KMS-11 (cell line): ENCODE data around the gene FXYD5.

Source experiments
- H2AFZ ChIP-seq: fragments of 200-600 bp; sonication (generic); 2 replicates; pipeline ENCODE4 v1.6.1; 2016; ENCODE audit warnings: antibody characterized with exemption, mixed run types, low read depth
- H3K27ac ChIP-seq: fragments of 200-600 bp; sonication (generic); 2 replicates; pipeline ENCODE4 v1.6.1; 2016; ENCODE audit warnings: mild to moderate bottlenecking, mixed run types
- H3K27me3 ChIP-seq: fragments of 200-600 bp; sonication (generic); 2 replicates; pipeline ENCODE4 v1.6.1; 2017; ENCODE audit warnings: mild to moderate bottlenecking, low read depth, mixed run types, moderate library complexity; ENCODE audit not compliant: insufficient read depth
- H3K36me3 ChIP-seq: fragments of 200-600 bp; sonication (generic); 2 replicates; pipeline ENCODE4 v1.6.1; 2017; ENCODE audit warnings: mild to moderate bottlenecking, mixed run types; ENCODE audit not compliant: insufficient read depth
- H3K4me1 ChIP-seq: fragments of 200-600 bp; sonication (generic); 2 replicates; pipeline ENCODE4 v1.6.1; 2016; ENCODE audit warnings: mild to moderate bottlenecking, low read depth, mixed run types; ENCODE audit not compliant: poor library complexity, severe bottlenecking
- H3K4me2 ChIP-seq: fragments of 200-600 bp; sonication (generic); 2 replicates; pipeline ENCODE4 v1.7.0; 2016; ENCODE audit warnings: mild to moderate bottlenecking, mixed run types
- H3K4me3 ChIP-seq: fragments of 200-600 bp; sonication (generic); IDR thresholded peaks from 2 replicates; pipeline ENCODE4 v1.6.1; 2017; ENCODE audit warnings: low read depth, low read length, mixed read lengths; ENCODE audit not compliant: insufficient read depth
- H3K79me2 ChIP-seq: fragments of 200-600 bp; sonication (generic); 2 replicates; pipeline ENCODE4 v1.6.1; 2016; ENCODE audit warnings: low read depth, mixed run types; ENCODE audit not compliant: insufficient read depth
- H3K9ac ChIP-seq: fragments of 200-600 bp; sonication (generic); 2 replicates; pipeline ENCODE4 v1.6.1; 2016; ENCODE audit warnings: mild to moderate bottlenecking, mixed run types
- H4K20me1 ChIP-seq: fragments of 200-600 bp; sonication (generic); 2 replicates; pipeline ENCODE4 v1.6.1; 2016; ENCODE audit warnings: mild to moderate bottlenecking, mixed run types; ENCODE audit not compliant: insufficient read depth
- TF ChIP-seq, protein P1 (sequence below): fragments of 200-600 bp; sonication (generic); conservative IDR thresholded peaks from 2 replicates; pipeline ENCODE4 v1.6.1; 2017; ENCODE audit warnings: low read depth, mild to moderate bottlenecking, antibody characterized with exemption, low read length, moderate library complexity, mixed read lengths

Gene FXYD5

DNA sequence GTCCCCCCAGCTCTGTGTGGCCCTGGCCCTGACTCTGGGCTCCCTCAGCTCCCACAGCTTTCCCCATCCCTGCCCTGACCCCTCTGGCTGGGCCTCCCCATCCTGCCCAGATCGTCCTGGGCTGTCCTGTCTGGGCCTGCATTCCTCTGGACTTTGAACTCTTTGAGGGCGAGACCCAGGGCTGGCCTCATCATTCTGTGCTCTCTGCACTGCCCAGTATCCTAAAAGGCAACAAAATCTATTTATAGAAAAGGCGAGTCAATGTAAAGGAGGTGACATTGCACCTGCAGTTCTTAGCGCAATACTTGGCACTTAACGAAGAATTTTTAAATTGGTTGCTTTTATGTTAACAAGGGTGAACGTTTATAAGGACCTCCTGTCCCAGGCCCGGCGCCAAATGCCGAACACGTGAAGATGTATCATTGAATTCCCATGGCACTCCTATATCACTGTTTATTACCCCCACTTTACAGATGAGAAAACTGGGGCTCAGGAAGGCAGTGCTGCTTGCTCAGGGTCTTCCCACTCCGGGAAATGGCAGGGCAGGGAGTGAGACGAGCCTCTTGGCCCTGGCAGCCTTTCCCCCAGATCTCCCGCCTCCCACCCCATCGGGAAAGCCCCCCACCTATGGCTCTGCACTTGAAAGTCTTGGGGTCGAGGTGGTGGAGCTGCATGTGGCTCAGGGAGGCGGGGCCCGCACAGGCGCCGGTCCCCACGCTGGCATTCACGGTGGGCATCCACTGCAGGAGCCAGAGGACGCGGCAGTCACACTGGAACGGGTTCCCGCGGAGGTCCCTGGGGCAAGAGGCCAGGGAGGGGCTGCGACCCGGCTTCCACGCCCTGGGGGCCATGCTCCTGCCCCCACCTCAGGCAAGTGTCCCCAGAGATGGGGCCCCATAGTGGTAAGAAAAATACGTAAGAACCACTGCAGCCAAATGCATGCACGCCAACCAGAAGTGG is 23.5 kb upstream of the FXYD5 start:
- H3K9ac ChIP-seq, result no peak overlapping the region
- no peak overlapping the region for H3K4me2 ChIP-seq
- H3K27ac ChIP-seq, result no peak overlapping the region
- TF ChIP-seq, protein P1, sequence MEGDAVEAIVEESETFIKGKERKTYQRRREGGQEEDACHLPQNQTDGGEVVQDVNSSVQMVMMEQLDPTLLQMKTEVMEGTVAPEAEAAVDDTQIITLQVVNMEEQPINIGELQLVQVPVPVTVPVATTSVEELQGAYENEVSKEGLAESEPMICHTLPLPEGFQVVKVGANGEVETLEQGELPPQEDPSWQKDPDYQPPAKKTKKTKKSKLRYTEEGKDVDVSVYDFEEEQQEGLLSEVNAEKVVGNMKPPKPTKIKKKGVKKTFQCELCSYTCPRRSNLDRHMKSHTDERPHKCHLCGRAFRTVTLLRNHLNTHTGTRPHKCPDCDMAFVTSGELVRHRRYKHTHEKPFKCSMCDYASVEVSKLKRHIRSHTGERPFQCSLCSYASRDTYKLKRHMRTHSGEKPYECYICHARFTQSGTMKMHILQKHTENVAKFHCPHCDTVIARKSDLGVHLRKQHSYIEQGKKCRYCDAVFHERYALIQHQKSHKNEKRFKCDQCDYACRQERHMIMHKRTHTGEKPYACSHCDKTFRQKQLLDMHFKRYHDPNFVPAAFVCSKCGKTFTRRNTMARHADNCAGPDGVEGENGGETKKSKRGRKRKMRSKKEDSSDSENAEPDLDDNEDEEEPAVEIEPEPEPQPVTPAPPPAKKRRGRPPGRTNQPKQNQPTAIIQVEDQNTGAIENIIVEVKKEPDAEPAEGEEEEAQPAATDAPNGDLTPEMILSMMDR, result no peak
- no peaks in the 10 kb centered on the region for H3K4me1 ChIP-seq
- H3K36me3 ChIP-seq, result no peaks in the 10 kb centered on the region
- H3K27me3 ChIP-seq, result peaks cover 46% of the 10 kb centered on the region
- no peak overlapping the region for H3K4me3 ChIP-seq
- no peaks in the 10 kb centered on the region for H3K79me2 ChIP-seq
- no peak overlapping the region for H2AFZ ChIP-seq
- no peaks in the 10 kb centered on the region for H4K20me1 ChIP-seq

- Histone ChIP-seq H3K27me3 (peaks cover 42% of the 10 kb centered on the region), H3K4me2 (no peak overlapping the region), H3K9ac (no peak overlapping the region), H3K79me2 (no peaks in the 10 kb centered on the region), H2AFZ (no peak overlapping the region), H3K4me3 (no peak overlapping the region), H3K4me1 (no peaks in the 10 kb centered on the region), H3K36me3 (no peaks in the 10 kb centered on the region), H3K27ac (no peak overlapping the region), H4K20me1 (no peaks in the 10 kb centered on the region)
- TF ChIP-seq, protein P1, result no peak
These were observed 22.3 kb upstream of the FXYD5 start for GRCh38 chr19:35132254-35132653.

- H3K4me3 ChIP-seq, result no peak overlapping the region
- H3K4me1 ChIP-seq, result no peaks in the 10 kb centered on the region
- H4K20me1 ChIP-seq, result no peaks in the 10 kb centered on the region
- no peak overlapping the region for H3K27ac ChIP-seq
- no peak overlapping the region for H2AFZ ChIP-seq
- TF ChIP-seq, protein P1, result no peak
- H3K4me2 ChIP-seq, result no peak overlapping the region
- no peak overlapping the region for H3K9ac ChIP-seq
- no peaks in the 10 kb centered on the region for H3K36me3 ChIP-seq
- no peaks in the 10 kb centered on the region for H3K79me2 ChIP-seq
- H3K27me3 ChIP-seq, result peaks cover 30% of the 10 kb centered on the region
These were observed 20.7 kb upstream of the FXYD5 start for GRCh38 chr19:35133826-35134225.

- no peaks in the 10 kb centered on the region for H3K79me2 ChIP-seq
- no peak within 1 kb of the TSS for H3K4me3 ChIP-seq
- TF ChIP-seq, protein P1, result no peak
- H4K20me1 ChIP-seq, result no peaks in the 10 kb centered on the region
- H3K9ac ChIP-seq, result no peak within 1 kb of the TSS
- H3K36me3 ChIP-seq, result no peaks in the 10 kb centered on the region
- H3K27ac ChIP-seq, result no peak within 1 kb of the TSS
- no peak within 1 kb of the TSS for H3K4me2 ChIP-seq
- H3K27me3 ChIP-seq, result peaks cover 21% of the 10 kb centered on the region
- no peak within 1 kb of the TSS for H2AFZ ChIP-seq
- H3K4me1 ChIP-seq, result no peaks in the 10 kb centered on the region
These were observed 19.8 kb upstream of the FXYD5 start, which contains the start of gene LGI4 for GRCh38 chr19:35134601-35135242. Gene LGI4 (minus strand): TSS chr19:35135059. CDS start chr19:35134680, 379 bp downstream.
